Astrocyte of the spinal cord (primary cell): Measurements from ENCODE around the gene COPS9.

Experiments used
- DNase-seq: peaks from one replicate; pipeline ENCODE4 v3.0.0; 2011; ENCODE audit warnings: low read depth, low spot score
- H3K4me3 ChIP-seq: 2 replicates; pipeline ENCODE4 v1.5.1; 2011; ENCODE audit warnings: low read depth, mild to moderate bottlenecking, low read length, moderate library complexity
- CTCF ChIP-seq: IDR thresholded peaks from 2 replicates; pipeline ENCODE4 v1.5.1; 2012; ENCODE audit warnings: low read depth, mild to moderate bottlenecking, low read length, inconsistent platforms
- in situ Hi-C: cut with HindIII; loops from 2 replicates; pipeline ENCODE4 v1.10.0; 2017; ENCODE audit warnings: low sequenced_read_pairs

Gene COPS9

GRCh38 chr2:240156435-240157146, 20.5 kb upstream of the COPS9 start:
- no peak overlapping the region for H3K4me3 ChIP-seq
- no peak for DNase-seq
- in situ Hi-C loops, result no loop called here
- TF ChIP-seq CTCF, result no peak

GRCh38 chr2:240155745-240156390, 19.8 kb upstream of the COPS9 start:
- no peak for DNase-seq
- no peak for TF ChIP-seq CTCF
- H3K4me3 ChIP-seq, result no peak overlapping the region
- in situ Hi-C loops, result no loop called here

- H3K4me3 ChIP-seq, result no peak overlapping the region
- no peak for DNase-seq
- in situ Hi-C loops, result no loop called here
- no peak for TF ChIP-seq CTCF
Observed at GRCh38 chr2:240155048-240155744, 19.1 kb upstream of the COPS9 start.

- no peak for DNase-seq
- H3K4me3 ChIP-seq, result no peak overlapping the region
- in situ Hi-C loops, result no loop called here
- TF ChIP-seq CTCF, result no peak
Observed at GRCh38 chr2:240154606-240155005, 18.5 kb upstream of the COPS9 start.

GRCh38 chr2:240153418-240153817, 17.3 kb upstream of the COPS9 start:
- no peak for DNase-seq
- no peak for TF ChIP-seq CTCF
- in situ Hi-C loops, result no loop called here
- no peak overlapping the region for H3K4me3 ChIP-seq

GRCh38 chr2:240151477-240152031, 15.4 kb upstream of the COPS9 start:
- in situ Hi-C loops, result no loop called here
- DNase-seq, result no peak
- no peak for TF ChIP-seq CTCF
- no peak overlapping the region for H3K4me3 ChIP-seq
